Stimulated activated CD4-positive, alpha-beta T cell treated with anti-CD3 and anti-CD28 coated beads, Interleukin-15, amount 100 ng/mL, for 24 hours (primary cell): Measurements from ENCODE around the gene GLS2.

Experiments used
- DNase-seq: peaks from one replicate; pipeline ENCODE4 v3.0.0-alpha.2; 2020

The GLS2 gene

GRCh38 chr12:56437430-56438176 is 50.4 kb downstream of the GLS2 start:
- no peak for DNase-seq

GRCh38 chr12:56434828-56435227 is 53.1 kb downstream of the GLS2 start:
- no peak for DNase-seq

- no peak for DNase-seq
Observed at GRCh38 chr12:56431850-56432249, 56.1 kb downstream of the GLS2 start.

- no peak for DNase-seq
Observed at GRCh38 chr12:56431288-56431687, 56.7 kb downstream of the GLS2 start.

- no peak for DNase-seq
Observed at GRCh38 chr12:56425940-56426438, 62.0 kb downstream of the GLS2 start.

- DNase-seq, result no peak
Observed at GRCh38 chr12:56425193-56425592, 62.8 kb downstream of the GLS2 start.
